GM10248 (cell line): ENCODE results near the gene SLC43A1.
A peak's percentile ranks its signal among the peaks of the same experiment; 100 is the strongest.

Source experiments
- CTCF ChIA-PET: fragments of 300-600 bp; sonication (Branson Sonifier 250); formaldehyde crosslinking; extraction: SDS; loops from one replicate; lab custom pipeline; 2021; ENCODE audit warnings: antibody characterized with exemption; lab: Yijun Ruan, JAX
- POLR2A ChIA-PET: fragments of 350-650 bp; sonication (Branson Sonifier 250); formaldehyde crosslinking; extraction: SDS; loops from one replicate; lab custom pipeline; 2020; ENCODE audit warnings: antibody characterized with exemption; lab: Yijun Ruan, JAX
- DNase-seq: peaks from one replicate; pipeline ENCODE4 v3.0.0; 2012; ENCODE audit errors: extremely low spot score
- TF ChIP-seq, protein P1 (sequence below): IDR thresholded peaks from 2 replicates; pipeline ENCODE4 v1.5.1; 2012; ENCODE audit warnings: mild to moderate bottlenecking, low read depth; ENCODE audit errors: extremely low read depth, missing control alignments, control extremely low read depth

SLC43A1 gene

DNA sequence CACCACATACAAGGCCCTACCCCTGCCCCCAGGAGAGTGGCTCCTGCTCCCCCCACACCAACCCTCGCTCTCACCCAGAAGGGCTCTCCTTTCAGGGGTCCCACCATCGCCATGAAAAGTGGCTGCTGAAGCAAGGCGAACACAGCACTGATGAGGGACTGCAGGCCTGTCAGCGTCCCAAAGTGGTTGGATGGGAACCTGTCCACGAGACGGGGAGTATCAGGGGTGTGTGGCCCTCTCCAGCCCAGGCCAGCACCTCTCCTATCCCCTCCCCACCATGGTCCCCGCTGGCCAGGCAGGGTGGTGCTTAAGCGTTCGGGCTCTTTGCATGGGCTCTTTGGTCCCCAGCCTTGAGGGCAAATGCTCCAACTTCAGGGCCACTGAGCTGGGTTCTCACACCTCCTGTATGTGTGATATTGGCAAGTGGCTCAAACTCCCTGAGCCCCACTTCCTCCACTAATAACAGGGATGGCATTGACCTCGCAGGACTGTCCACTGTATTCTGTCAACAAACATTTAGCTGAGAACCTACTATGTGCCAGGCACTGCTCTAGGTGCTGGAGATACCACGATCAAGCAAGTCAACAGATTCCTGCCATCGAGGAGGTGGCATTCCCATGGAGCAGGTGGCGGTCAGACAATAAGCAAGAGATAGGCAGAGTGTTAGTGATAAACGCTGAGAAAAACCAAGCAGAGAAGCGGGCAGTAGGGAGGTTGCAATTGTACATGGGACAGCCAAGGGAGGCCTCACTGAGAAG is 28.3 kb downstream of the SLC43A1 start:
- ChIA-PET CTCF (interaction anchor here (0.5 to 2.8 kb wide), 5 partner anchors 19 to 147 kb away, joined by 3 to 19 read pairs (median 4); no protein-coding TSS in a partner anchor), POLR2A (no interaction called here)
- TF ChIP-seq, protein P1, sequence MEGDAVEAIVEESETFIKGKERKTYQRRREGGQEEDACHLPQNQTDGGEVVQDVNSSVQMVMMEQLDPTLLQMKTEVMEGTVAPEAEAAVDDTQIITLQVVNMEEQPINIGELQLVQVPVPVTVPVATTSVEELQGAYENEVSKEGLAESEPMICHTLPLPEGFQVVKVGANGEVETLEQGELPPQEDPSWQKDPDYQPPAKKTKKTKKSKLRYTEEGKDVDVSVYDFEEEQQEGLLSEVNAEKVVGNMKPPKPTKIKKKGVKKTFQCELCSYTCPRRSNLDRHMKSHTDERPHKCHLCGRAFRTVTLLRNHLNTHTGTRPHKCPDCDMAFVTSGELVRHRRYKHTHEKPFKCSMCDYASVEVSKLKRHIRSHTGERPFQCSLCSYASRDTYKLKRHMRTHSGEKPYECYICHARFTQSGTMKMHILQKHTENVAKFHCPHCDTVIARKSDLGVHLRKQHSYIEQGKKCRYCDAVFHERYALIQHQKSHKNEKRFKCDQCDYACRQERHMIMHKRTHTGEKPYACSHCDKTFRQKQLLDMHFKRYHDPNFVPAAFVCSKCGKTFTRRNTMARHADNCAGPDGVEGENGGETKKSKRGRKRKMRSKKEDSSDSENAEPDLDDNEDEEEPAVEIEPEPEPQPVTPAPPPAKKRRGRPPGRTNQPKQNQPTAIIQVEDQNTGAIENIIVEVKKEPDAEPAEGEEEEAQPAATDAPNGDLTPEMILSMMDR: no peak
- no peak for DNase-seq

GRCh38 chr11:57485217-57485990 is 30.1 kb downstream of the SLC43A1 start:
- ChIA-PET CTCF (interaction anchor here (1.0 to 6.5 kb wide), 5 partner anchors 8 to 159 kb away, joined by 3 to 75 read pairs (median 8); no protein-coding TSS in a partner anchor), POLR2A (no interaction called here)
- DNase-seq: no peak
- TF ChIP-seq, protein P1: no peak

- ChIA-PET CTCF (interaction anchor here (0.8 to 9.2 kb wide), 18 partner anchors 8 to 172 kb away, joined by 3 to 200 read pairs (median 4); partner anchors contain the start of gene RTN4RL2), POLR2A (no interaction called here)
- peak; percentile 73 for DNase-seq
- TF ChIP-seq, protein P1: no peak
Measured at GRCh38 chr11:57484141-57484710, 31.3 kb downstream of the SLC43A1 start.

GRCh38 chr11:57483562-57483918 is 32.0 kb downstream of the SLC43A1 start:
- ChIA-PET POLR2A (no interaction called here), CTCF (interaction anchor here (0.8 to 9.2 kb wide), 17 partner anchors 8 to 173 kb away, joined by 3 to 200 read pairs (median 5); partner anchors contain the start of gene RTN4RL2)

DNA sequence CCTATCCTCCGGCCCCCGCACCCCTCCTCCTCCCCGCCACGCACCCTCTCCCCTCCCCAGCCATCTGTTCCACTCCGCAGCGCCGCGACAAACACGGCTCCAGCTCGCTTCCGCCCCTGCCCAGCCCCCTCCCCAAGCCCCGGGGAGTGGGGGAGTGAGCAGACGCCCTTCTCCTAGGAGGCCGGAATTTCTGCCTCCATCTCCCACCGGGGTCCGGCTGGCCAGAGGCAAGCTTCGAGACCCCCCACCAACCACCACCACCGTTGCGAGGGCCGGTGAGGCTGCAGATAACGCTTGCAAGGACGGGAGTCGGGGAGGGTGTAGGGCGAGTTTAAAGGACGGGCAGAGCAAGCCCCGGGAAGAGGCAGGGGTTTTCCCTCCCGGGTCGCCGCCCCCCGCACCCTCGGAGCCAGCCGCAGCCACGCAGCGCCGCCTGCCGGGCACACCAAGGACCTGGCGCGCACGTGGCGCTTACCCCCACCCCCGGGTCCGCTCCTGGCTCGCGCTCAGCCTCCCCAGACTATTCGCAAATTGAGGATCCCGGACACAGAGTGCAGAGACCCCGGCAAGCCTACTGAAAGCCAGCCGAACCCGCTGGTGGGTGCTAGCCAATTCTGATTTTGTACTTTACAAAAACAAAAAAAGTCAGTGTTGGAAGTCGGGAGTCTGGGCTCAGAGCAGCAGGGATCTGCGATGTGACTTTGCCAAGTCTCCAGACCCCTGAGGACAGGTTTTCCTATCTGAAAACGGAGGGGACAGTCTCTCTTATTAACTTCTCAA is 32.5 kb downstream of the SLC43A1 start:
- ChIA-PET POLR2A (no interaction called here), CTCF (interaction anchor here (0.8 to 9.2 kb wide), 20 partner anchors 9 to 161 kb away, joined by 3 to 200 read pairs (median 4); partner anchors contain the start of genes RTN4RL2 and SLC43A1)
- peak; percentile 85 for DNase-seq
- TF ChIP-seq, protein P1: peak; percentile 81

More at GRCh38 chr11:57483562-57483918, 32.0 kb downstream of the SLC43A1 start:
- DNase-seq: no peak
- TF ChIP-seq, protein P1: no peak
